GM21447 (cell line): ENCODE data around the gene RFX4.

Experiments
- ATAC-seq: cut with Tn5 transposase; IDR thresholded peaks from one replicate; pipeline ENCODE4 v1.9.1; 2021; ENCODE audit not compliant: unreplicated experiment

Gene RFX4

GRCh38 chr12:106801167-106801708, 218.4 kb downstream of the RFX4 start:
- no peak for ATAC-seq

DNA sequence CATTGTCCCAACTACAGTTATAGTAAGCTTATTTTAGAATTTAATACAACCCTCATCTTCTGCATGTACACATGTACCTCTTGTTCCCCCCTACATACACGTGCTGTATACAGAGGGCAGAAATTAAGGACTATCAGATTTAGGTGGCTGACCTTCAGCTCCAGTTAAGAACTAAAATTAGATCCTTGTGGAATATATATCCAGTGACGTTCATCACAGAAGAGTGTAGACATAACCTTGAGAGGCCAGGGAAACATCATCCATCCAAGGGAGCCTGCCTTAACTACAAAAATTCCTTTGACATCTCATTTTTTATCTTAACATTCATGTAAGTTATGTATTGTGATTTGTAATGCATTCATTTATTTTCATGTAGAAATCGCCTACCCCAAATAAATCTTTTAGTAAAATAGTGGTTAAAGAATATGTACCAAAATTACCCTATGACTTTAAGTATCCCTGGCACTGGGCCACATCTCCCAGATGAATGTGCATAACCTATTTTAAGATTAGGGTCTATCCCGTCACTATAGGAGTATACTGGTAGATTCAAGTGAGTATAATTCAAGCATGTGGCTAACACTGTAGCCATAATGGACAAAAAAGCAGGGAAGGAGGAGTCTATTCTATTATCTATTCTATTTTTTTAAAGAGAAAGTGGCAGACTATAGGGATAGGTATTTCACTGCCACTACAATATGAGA, 219.2 kb downstream of the RFX4 start:
- ATAC-seq = no peak

- no peak for ATAC-seq
Observed at GRCh38 chr12:106804668-106805067, 221.9 kb downstream of the RFX4 start.
